ENCODE data around the gene C6. TPM values are rescaled to one million over a fixed set of nuclear protein-coding genes. Genes with fewer than 3 reads are reported as not detected.

C6 gene
- total and polyA plus RNA-seq, 2 of the 13 experiments (the other 11 are each of a cell fraction or from before 2014, with no cell fraction given) = 0.28 to 4.7 TPM

- TF ChIP-seq RBM39 (IDR thresholded peaks at IDR 0.05; ENCODE audit: low read depth, low read length, poor library complexity, severe bottlenecking) (no peak), BCLAF1 (IDR thresholded peaks at IDR 0.05) (no peak), POGK (CRISPR knock-in tag; conservative IDR thresholded peaks at IDR 0.05) (no peak), ONECUT2 (CRISPR knock-in tag; IDR thresholded peaks at IDR 0.05) (no peak), EHMT2 (IDR thresholded peaks at IDR 0.05; ENCODE audit: borderline replicate concordance, low read depth, low read length) (no peak)
Measured at GRCh38 chr5:41201082-41201772, 12.1 kb downstream of the C6 start (continued).

GRCh38 chr5:41200506-41200905 is 12.8 kb downstream of the C6 start:
- ATAC-seq = no peak
- Histone ChIP-seq H3K9me3 (ENCODE audit: low read length) (peaks cover 9% of the 10 kb centered on the region), H3K4me2 (ENCODE audit: low read depth, low read length) (no peak overlapping the region), H3K27ac (ENCODE audit: extremely low read length, insufficient read depth, low read length) (no peak overlapping the region), H3K4me1 (ENCODE audit: insufficient read depth, low read length) (no peaks in the 10 kb centered on the region), H4K20me1 (ENCODE audit: insufficient read depth, low read length) (no peaks in the 10 kb centered on the region), H3K4me3 (replicated peaks in 1 of 3; ENCODE audit: insufficient read depth in 1 of 3, low read depth in 2 of 3, low read length in 3 of 3) (no peak overlapping the region), H3K9ac (ENCODE audit: insufficient read depth, low read depth, low read length) (no peak overlapping the region), H3K79me2 (ENCODE audit: insufficient read depth, low read length) (no peaks in the 10 kb centered on the region), H2AFZ (ENCODE audit: low read length) (no peak overlapping the region), H3K27me3 (ENCODE audit: control insufficient read depth in 1 of 2, insufficient read depth in 2 of 2, low read length in 2 of 2) (no peaks in the 10 kb centered on the region), H3K36me3 (replicated peaks in 1 of 2; ENCODE audit: control insufficient read depth in 1 of 2, insufficient read depth in 2 of 2, low read length in 2 of 2) (no peaks in the 10 kb centered on the region)
- WGBS (ENCODE audit: low lambda C conversion rate) = 21% methylated on average over 2 of the region's 2 CpGs
- ChIA-PET CTCF (ENCODE audit: low intra/inter-chr PET ratio, low total read pairs) (no interaction called here), POLR2A (no interaction called here)
- FAIRE-seq = no peak
- intact Hi-C loops (cut with micrococcal nuclease; ENCODE audit: unreplicated experiment) (no loop called here), in situ Hi-C loops (cut with HindIII; ENCODE audit: extremely low pct_ligation_motif_present, low pct_unique_long_range_greater_than_20kb) (no loop called here)
- BruUV-seq (replicated peaks) = no TSS peak
- DNase-seq (ENCODE audit: low spot score) = no peak
- TF ChIP-seq ZNF570 (CRISPR knock-in tag; IDR thresholded peaks at IDR 0.05; ENCODE audit: borderline replicate concordance) = no peak
- no peak for TF ChIP-seq HNRNPLL (IDR thresholded peaks at IDR 0.05; ENCODE audit: low read depth, low read length, poor library complexity, severe bottlenecking)
- no peak for TF ChIP-seq ZNF318 (CRISPR knock-in tag; IDR thresholded peaks at IDR 0.05)
- no peak for TF ChIP-seq NFYB (CRISPR knock-in tag; IDR thresholded peaks at IDR 0.05)

Measured in HepG2 (cell line).